ENCODE data around the gene NTN5.
"Not testable (repeated sequence)": the region's sequence is repeated elsewhere in the genome, so short reads cannot be mapped to it uniquely, and the experiment has no call there.

Gene NTN5, protein sequence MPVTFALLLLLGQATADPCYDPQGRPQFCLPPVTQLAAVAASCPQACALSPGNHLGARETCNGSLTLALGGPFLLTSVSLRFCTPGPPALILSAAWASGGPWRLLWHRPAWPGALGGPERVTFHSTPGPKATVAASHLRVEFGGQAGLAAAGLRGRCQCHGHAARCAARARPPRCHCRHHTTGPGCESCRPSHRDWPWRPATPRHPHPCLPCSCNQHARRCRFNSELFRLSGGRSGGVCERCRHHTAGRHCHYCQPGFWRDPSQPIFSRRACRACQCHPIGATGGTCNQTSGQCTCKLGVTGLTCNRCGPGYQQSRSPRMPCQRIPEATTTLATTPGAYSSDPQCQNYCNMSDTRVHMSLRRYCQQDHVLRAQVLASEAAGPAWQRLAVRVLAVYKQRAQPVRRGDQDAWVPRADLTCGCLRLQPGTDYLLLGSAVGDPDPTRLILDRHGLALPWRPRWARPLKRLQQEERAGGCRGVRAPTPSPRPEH

DNA sequence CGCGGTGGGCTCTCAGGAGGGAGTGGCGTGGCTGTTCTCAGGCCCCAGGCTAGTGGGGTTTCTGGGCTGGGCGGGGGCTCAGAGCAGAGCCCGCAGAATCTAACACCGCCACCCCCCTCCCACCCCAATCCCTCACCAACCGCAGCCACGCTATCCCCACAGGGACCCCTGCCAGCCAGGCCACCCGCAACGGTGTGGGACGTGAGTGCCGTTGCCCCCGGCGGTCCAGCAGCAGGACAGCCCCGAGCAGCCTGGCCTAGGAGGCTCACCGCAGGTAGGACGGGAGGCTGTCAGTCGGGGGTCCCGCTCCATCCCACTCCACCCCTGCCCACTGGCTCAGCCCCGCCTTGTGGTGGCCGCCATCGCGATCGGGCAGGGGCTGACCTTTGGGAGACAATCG is at the start of gene NTN5:
Gene NTN5, minus strand, starts transcription at position 24 of the 400 bp plus-strand sequence. CDS start 2,031 bp downstream, outside the sequence.
- DNase-seq (ENCODE audit: low read depth): no peak

DNA sequence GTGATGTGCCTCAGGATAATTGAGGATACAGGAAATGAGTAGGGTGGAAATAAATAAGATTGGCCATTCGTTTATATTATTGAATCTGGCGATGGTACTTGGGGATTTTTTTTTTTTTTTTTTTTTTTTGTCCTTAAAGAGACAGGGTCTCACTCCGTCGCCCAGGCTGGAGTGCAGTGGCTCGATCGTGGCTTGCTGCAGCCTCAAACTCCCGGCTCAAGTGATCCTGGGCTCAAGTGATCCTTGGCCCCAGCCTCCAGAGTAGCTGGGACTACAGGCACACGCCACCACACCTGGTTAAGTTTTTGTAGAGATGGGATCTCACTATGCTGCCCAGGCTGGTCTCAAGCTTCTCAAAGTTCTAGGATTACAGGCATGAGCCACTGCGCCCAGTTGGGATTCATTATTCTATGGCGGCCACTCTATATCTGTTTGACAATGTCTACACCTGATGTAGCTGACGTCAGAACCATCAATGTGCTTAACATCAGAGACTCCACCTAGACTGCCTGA is 49.4 kb upstream of the NTN5 start:
- no peak for DNase-seq (ENCODE audit: low read depth)

DNA sequence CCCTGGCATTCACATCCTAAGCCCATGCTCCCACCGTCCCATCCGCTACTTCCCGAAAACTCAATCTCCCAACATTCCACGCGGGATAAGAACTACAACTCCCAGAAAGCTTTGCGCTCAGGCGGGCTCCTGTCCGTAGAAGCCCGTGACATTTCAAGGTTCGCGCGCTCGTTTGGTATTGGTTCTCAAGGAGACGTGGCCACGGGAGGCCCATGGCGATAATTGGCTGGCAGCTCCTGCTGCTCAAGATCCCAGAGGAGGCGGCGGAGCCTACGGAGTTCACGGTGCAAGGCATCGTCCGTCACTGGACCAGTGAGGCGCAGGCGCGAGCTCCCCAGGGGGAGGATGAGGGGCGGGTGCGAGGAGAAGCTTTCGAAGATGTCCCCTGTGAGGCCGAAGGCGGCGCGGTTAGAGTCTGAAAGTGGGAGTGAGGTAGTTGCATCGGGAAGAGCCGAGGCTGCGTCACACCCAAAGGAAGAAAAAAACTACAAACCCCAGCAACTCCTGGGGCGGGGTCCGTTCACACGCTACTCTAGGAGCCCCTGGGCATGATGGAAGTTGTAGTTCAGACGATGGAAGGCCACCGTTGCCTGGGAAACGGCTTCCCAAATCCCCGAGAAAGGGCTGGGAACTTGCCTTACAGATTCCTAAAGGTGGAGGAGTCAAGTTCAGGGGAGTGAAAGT is 47.9 kb upstream of the NTN5 start:
- peak; percentile 88 for DNase-seq (ENCODE audit: low read depth)

DNA sequence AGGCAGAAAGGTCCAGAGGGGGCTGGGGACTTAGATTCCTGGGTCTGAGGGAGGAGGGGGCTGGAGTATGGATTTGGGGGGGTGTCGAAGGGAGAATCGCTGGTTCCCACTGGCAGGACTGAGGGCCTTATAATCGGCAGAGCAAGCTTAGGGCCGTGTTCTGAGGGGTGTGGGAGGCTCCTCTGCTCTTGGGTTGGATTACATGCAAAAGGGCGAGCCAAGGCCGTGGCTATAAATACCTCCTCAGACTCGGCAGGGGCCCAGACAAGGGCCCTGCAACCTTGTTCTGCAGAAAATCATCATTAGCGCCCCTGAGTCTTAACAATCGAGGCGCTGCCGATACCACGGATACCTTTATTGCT is 47.4 kb upstream of the NTN5 start:
- no peak for DNase-seq (ENCODE audit: low read depth)

DNA sequence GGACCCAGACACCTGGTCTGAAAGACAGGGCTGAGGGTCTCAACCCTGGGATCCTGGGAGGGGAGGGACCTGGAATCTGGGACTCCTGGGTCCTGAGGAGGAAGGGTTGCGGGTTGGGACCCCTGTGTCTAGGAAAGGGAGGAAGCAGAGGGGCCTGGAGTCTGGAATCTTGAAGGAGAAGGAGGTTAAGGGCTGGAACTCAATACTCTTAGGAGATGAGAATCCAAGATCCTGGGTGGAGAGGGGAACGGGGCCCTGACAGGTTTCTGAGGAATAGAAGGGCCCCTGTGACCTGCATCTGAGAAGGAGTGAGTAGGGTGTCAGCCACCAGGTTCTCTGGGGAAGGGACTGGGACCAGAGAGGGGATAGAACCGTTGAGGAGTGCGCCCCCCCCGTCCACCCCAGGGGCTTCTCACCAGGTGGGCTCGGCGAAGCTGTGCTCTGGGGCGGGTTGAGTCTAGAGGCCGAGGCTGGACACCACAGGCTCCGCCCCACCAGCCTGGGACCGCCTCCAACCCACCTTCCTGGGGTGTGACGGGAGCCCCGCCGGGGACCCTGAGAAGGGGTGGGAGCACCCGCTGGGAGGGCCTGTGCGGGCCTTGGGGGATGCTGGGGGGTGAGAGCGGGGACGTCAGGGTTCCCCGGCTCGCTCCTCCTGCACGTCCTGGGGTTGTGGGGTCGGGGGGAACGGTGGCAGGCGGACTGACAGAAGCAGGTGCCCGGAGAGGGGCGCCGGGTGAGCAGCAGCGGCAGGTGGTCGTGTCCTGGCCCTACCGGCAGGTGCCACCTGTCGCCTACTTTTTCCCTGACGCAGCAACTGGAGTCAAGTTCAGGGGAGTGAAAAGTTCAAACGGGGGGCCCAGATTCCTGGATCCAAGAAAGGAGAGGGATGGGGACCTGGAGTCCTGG is 46.7 kb upstream of the NTN5 start, which contains the start of gene MAMSTR:
Gene MAMSTR, minus strand, starts transcription at position 463 of the 909 bp plus-strand sequence. CDS start 694 bp downstream, outside the sequence.
- DNase-seq (ENCODE audit: low read depth): no peak

DNA sequence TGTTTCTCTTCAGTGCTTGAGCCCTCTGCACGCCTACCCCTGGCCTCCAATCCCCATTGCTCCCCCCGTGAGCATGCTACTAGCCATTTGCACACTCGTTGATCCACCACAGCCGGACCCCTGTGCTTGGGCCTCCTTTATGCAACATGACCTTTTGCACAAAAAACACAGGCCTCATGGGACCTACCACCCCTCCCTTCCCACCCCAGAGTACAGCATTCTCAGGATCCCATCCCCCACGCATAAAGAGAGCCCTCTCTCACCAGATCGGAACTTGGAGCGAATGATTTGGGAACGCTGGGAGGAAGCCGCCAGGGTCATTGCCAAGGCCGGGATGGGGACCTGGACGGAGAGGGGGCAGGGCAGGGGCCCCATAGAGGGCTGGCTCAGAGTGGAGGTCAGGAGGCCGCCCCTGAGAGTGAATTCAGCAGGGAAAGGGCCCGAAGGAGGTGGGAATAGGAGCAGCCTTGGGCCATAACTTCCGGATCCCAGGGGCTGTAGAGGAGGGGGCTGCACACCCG is 46.0 kb upstream of the NTN5 start:
- DNase-seq (ENCODE audit: low read depth): no peak

DNA sequence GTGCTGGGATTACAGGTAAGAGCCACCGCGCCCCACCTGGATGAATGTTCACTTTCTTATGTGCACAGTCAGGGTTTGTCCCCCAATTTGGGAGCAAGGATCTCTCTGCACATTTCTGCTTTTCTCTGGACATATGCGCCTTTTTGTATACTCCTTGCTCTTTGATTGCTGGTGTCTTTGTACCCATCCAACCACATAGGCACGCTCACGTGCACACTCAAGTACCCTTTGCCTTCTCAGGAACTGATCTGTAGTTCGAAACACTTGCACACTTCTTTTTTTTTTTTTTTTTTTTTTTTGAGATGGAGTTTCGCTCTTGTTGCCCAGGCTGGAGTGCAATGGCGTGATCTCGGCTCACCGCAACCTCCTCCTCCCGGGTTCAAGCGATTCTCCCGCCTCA is 45.3 kb upstream of the NTN5 start:
- not testable (repeated sequence) for DNase-seq (ENCODE audit: low read depth)

DNA sequence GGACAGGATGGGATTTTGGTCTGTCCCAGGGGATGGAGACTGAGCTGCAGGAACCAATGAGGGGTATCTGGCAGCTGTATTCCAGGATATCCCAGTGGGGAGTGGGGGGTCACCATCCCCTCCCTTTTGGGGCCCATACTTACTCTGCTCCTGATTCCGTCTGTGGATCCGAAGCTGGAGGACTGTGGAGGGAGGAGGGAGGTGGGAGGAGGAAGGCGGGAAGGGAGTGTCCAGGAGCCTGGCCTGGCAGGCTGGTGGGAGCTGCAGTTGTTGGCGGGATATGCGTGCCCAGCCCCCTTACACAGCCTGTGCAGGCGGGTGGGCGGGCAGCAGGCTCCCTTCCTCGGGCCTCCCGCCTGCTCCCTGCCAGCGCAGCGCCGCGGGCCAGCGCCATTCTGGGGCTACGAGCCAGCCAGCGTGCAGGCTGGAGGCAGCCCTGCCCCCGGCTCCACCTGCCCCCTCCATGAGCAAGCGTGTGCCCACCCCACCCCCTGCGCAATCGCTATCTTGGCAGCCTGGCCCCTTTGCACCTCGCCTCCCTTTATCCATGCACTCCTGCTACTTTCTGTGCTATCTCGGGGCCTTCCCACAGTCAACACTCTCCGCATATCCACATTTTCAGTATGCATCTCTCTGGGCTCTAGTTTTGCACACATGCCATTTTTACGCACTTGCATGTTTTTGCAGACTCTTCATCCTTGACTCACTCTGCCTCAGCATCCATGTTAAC is 43.9 kb upstream of the NTN5 start:
- no peak for DNase-seq (ENCODE audit: low read depth)

DNA sequence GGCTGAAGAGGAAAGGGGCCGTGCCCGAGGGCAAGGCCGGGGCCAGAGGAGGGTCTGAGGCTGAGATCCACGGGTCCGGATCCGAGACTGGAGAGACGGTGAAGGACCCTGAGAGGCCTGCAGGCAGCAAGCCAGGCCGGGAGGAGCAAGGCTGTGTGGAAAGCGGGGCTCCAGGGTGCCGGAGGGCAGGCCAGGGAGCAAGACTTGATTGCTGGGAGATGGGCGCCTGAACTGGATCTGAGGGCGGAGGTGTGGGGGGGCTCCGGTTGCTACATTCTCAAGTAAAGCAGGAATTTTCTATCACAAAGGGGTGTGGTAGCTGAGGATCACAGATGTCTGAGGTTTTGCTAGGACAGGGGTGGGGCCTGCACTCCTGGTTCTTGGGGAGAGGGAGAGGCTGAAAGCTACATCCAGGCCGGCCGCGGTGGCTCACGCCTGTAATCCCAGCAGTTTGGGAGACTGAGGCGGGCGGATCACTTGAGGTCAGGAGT is 42.9 kb upstream of the NTN5 start:
- DNase-seq (ENCODE audit: low read depth): no peak

DNA sequence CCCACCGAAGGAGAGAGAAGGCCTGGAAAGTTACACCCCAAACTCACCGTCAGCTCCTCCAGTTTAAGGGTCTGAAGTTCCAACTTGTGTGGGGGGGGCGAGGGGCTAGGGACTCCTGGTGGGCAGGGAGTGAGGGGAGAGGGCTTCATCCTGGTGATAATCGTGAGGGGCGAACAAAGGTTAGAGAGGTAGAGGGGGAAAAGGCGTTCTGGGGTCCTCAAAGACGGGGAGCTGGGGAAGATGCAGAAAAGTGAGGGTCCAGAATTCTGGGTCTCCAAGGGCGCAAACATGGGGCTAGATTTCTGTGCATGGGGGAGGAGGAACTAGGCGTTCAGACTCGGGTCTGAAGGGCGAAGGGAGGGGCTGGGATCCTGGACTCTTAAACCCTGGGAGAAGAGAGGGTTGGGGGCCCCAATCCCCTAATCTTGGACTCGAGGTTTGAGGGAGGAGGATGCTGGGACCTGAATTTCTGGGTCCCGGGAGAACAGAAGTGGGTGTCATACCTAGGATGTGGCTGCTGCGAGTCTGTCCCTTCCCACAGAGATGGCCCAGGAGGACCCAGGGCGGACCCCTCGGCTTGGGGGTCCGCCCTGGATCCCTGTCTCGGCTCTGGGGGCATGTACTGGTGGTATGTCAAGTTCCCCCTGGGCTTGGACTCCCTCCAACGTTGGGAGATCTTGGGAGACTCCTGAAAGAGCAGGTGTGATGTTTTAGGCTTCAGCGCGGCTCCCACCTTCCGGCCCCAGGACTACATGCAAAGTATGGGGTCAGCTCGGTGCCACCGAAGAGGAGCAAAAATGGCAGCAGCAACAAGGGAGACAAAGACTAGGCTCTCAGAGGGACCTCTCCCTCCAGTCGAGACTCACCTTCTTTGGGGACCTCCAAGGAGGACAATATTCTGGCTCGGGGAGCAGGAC is 42.2 kb upstream of the NTN5 start:
- no peak for DNase-seq (ENCODE audit: low read depth)

DNA sequence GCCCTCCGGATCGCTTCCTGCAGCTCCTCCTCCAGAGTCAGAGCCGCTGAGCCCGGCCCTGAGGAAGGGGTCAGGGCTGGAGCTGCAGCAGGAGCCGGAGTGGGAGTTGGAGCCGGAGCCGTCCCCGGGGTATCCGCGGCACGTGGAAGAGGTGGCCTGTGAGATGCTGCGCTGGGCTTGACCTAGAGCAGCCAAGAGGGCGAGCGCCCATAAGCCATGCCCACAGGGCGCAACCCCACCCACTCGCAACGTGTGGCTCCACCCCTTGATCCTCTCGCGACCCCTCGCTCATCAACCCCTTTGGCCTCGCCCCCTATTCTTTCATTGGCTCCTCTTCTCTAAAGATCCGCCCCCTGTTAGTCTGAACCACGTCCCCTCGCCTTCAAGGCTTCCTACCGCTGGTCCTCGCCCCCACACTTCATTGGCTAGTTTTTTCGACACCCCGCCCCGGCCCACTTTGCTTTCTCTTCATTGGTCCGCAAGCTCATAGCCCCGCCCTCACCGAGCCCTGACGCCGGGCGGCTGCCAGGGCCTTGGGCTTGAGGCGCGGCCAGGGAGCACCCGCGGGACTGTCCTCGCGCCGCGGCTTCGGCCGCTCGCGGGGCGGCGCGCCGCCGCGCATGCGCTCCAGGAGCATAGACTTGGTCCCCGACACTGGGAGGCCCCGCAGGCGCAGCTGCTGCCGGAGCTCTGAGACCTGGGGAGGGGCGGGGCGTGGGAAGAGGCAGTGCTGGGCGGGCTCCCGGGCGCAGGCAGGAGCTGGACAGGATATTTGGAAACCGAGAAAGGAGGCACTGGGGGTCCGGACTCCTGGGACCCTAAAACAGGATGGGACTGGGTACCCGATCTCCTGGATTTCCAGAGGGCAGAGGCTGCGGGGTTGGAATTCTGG is 41.3 kb upstream of the NTN5 start:
- DNase-seq (ENCODE audit: low read depth): peak; percentile 98

DNA sequence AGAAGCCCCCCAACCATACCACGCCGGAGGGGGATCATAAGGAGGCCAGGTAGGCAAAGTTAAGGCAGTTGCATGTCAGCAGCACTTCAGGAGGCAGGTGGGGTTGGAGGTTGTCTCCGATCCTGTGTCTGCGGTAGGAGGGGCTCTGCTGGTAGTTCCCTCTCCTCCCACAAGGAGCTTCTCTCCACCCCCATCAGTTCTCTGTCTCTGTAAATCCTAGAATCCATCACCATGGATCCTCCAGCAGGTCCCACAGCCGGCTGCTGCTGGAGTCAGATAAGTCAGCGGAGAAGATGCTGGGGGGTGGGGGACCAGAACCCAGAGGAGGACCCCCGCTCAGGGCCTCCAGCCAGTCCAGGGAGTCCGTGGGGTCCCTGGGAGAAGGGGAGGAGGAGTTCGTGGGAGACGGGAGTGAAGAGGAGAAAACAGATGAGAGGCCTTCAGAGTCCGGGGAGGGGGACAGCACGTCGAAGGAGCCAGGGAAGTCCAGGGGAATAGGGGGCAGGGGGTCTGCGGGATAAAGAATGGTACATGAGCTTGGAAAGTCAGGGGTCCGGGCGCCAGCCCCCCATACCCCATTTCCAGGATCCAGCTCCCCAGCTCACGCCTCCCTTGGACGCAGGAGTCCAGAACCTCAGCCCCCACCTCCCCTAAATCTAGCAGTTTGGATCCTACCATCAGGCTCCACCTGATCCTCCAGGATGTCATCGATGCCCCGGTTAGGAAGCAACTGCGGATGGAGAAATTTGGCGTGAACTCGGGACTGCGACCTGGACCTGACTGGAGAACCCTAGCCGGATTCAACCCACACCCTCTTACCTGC is 40.4 kb upstream of the NTN5 start:
- DNase-seq (ENCODE audit: low read depth): no peak

DNA sequence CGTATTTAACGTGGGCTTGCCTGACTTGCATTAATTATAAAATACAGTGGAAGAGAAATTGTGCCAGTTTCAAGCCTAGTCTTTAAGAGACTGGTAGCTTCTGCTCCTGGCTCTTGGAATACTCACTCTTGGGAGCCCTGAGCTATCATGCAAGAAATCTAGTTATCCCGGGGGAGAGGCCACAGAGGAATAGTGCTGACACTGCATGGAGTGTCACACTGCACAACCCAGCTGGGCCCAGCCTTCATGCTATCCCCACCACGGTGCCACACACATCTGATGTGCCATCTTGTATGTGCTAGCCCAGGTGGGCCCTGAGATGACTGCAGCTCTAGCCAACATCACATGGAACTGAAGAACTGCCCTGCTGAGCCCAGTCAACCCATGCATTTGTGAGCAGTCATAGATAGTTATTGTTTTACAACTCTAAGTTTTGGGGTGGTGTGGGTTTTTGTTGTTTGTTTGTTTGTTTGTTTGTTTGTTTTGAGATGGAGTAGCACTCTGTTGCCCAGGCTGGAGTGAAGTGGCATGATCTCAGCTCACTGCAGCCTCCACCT is 38.4 kb upstream of the NTN5 start:
- no peak for DNase-seq (ENCODE audit: low read depth)

DNA sequence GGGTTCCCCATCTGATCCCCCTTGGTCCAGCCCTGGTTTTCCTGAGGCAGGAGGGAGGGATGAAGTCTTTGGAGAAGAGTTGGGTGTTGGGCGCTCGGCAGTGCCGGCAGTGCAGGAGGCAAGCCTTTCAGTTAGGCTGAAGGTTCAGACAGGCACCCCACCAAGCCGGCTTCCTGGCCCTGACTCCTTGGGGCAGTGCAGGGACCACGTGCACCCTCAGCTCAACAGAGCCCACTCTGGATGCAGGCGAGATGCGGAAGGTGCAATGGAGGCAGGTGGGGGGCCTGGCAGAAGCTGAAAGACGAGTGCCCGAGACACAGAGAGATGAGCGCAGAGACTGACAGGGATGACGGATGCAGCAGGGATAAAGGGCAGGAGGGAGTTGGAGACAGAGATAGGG is 35.7 kb upstream of the NTN5 start:
- no peak for DNase-seq (ENCODE audit: low read depth)

DNA sequence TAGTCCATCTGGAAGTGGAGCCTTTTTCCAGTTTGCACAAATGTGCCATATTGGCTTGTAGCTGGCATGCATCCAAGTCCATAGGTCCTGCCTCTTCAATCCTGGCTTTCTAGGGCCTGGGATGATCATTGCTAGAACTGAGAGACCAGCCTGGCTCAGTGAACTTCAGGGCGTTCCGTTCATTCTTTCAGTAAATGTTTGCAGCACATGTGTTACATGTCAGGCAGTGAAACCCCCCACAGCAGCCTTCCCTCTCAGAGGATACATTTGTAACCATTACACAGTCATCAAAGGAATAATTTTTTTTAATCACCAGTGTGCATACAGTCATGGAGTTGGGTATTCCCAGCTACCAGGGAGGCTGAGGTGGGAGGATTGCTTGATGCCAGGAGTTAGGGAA is 32.6 kb upstream of the NTN5 start:
- no peak for DNase-seq (ENCODE audit: low read depth)

DNA sequence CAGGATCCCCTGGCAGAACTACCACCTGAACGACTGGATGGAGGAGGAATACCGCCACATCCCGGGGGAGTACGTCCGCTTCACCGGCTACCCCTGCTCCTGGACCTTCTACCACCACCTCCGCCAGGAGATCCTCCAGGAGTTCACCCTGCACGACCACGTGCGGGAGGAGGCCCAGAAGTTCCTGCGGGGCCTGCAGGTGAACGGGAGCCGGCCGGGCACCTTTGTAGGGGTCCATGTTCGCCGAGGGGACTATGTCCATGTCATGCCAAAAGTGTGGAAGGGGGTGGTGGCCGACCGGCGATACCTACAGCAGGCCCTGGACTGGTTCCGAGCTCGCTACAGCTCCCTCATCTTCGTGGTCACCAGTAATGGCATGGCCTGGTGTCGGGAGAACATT is 30.5 kb upstream of the NTN5 start:
- DNase-seq (ENCODE audit: low read depth): no peak

DNA sequence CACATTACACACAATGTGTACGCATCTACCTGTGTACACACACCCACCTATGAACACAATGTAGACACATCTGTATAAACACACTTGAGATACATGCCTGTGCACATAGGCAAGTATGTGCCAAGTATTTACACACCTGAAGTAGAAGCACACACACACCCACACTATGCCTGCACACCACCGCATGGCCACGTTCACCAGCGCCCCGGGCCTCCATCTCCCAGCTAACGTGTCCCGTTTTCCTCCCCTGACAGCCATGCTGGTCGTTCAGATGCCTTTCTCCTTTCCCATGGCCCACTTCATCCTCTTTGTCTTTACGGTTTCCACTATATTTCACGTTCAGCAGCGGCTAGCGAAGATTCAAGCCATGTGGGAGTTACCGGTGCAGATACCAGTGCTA is 29.9 kb upstream of the NTN5 start:
- DNase-seq (ENCODE audit: low read depth): no peak

DNA sequence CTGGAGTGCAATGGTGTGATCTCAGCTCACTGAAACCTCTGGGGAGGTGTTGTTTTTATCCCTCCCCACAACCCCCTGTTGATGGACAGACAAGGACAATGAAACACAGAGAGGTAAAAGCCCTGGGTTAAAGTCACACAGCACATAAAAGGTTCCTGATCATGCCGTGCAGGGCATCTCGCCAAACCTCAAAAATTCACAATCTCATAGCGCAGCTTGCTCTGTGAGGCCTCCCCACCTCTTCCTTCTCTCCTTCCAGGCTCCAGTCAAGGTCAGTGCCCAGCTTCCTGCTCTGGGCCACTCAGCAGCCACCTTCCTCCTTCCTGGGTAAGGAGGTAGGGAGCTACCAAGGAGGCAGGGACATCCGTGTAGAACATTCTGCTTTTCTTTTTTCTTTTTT is 25.2 kb upstream of the NTN5 start:
- DNase-seq (ENCODE audit: low read depth): no peak
